ENCODE results near the gene PTCH1.

- TF ChIP-seq CTCF (IDR thresholded peaks at IDR 0.05; ENCODE audit: low read depth, low read length, missing input control) (no peak), RAD21 (IDR thresholded peaks at IDR 0.05) (no peak), ZBTB33 (IDR thresholded peaks at IDR 0.05) (no peak), RXRA (IDR thresholded peaks at IDR 0.05) (no peak)
Measured at GRCh38 chr9:95484225-95484624, 32.5 kb downstream of the PTCH1 start.
